Effector CD8-positive, alpha-beta T cell (primary cell): ENCODE results near the gene BABAM1.

Experiments used
- DNase-seq: peaks from one replicate; lab custom pipeline; 2025; lab: John Stamatoyannopoulos, UW

Gene BABAM1

DNA sequence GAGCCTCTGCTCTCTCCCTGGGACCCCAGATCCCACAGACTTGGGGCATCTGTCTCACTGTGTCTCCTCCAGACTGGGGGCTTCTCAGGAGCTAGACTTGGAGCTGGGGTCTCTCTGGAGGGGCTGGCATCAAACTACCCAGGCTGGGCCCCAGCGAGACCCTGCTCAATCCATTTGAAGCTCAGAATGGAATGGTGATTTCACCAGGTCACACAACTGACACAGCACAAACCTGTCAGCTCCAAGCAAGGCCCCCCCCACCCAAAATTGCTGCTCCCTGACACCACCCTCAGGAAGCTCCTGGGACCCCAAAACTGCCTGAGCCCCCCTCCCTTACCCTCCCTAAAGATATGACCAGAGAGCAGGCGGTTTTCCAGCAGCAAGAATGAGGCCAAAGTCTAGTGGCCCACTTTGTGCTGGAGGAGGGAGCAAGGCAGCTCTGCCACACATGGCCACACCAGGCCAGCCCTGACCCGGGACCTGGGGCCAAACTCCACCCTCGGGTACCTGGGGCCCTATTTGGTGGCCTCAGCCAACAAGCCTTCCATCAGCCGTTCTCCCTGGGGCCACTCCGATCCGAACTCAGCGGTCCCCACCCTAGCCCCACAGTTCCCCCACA, 23.9 kb upstream of the BABAM1 start:
- DNase-seq: no peak

DNA sequence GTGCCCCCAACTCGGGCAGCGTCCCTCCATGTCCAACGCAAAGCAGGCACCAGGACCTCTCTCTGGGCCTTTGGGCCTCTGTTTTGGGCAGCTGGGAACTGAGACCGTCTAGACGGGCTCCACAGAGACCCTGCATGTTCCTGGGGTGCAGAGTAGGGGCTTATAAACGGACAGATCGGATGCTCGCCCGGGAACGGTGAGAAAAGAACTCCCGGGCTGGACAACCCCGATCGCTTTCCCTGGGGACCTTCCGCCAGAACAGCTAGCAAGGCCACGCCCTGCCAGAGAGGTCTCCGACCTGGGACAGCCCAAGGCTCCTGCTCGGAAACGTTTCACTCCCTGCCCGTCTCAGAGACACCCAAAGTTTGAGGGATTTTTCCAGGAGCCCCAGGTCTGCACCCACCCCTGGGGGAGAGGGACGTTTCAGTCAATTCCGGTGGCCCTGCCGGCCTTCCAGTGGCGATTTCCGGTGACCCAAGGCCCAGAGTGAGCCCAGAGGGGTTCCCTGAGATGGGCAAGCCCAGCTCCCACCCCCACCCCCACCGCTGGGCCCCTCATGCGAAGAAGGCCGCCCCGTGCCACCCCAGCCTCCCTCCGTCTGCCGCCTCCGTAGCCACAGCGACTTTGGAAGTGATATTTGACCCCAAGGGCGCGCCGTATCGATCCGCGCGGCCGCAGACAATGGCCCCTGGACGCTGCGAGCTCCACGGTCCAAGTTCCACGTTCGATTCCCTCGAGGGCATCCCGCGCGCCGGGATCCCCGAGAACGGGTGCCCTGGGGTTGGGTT, 23.2 kb upstream of the BABAM1 start:
- no peak for DNase-seq

DNA sequence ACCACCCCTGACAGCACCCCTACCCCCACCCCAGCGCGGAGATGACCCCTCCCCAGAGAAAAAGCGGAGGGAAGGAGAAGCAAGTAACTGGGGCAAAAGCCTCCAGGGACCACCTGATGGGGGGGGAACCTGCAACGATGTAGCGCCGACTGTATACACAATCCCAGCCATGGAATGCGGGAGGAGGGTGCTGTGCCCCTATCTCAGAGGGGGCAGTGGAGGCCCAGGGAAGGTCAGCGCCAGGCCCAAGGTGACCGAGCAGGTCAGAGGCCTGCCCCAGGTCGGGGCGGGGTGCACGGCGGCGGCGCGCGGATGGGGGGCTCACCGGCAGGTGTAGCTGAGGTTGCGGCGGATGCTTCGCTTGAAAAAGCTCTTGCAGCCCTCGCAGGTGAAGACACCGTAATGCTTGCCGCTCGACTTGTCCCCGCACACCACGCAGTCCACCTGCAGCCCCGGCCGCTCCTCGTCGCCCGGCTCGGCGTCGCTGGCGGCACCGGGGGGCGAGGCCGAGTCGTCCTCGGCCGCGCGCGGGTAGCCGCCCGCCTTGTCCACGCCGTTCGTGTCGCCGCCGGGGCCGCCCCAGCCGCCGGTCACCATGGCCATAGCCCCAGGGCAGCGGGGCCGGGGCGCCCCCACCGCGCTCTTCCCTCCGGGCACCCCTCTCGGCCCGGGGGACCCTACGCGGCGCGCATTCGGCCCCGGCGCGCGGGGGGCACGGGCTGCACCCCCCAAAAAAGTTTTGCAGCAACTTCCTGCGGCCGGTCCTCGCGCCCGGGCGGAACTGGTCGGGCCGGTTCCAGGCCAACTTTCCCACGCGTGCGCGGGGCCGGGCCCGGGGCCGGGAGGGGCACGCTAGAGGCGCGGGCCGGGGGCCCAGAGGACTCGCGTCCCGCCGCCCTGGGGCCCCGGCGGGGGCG, 22.4 kb upstream of the BABAM1 start:
- no peak for DNase-seq

DNA sequence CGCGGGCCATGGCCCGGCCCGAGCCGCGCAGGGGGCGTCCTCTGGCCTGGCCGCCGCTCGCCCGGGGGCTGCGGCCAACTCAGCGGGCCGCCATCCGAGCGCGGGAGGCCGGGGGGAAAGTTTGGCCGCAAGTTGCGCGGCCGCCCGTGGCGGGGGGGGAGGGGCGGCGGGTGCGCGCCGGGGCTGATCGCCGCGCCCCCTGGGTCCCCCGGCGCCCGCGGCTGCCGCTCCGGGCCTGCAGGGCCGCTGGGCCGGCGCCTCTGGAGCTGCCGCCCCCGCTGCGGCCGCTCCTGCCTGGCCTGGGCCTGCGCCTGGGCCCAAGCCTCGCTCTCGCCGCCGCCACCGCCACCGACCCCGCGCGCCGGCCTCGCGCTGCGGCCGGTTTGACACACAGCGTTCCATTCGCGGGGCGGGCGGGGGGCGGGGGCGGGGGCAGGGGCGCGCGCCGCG, 21.7 kb upstream of the BABAM1 start, which contains the start of gene NR2F6:
NR2F6 (minus strand) TSS at position 385 of the 450 bp plus-strand sequence. CDS start 699 bp downstream, outside the sequence.
- DNase-seq: no peak

DNA sequence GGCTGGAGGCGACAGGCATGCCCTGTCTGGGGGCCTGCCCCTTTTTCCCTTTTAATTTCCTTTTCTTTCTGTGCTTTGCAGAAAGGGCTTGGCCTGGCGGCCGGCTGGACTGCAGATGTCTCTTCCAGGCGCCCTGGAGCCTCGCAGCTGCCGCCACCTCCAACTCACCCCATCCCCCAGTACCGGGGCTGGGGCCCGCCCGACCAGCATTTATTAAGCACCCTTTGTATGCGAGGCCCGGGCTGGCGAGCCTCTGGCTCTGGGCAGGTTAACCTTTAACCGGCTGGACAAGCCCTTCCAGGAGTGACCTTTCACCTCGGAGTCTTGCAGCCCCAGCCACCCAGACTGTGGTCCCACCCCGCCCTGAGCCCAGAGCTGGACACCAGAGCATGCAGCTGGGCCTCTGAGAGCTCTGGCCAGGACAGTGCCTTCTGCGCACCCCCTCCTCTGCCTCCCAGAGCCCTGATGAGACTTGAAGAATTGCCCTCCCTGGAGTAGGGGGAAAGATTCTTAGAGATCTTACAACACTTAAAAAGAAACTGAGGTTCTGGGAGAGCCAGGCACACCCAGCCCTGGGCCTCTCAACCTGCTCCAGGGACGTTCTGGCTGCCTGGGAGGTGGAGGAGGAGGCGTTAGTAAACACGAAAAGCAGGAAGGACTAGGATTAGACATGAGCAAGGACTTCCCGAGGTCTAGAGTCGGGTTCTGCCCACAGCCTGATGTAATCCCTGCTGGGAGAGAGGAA, 20.4 kb upstream of the BABAM1 start:
- DNase-seq: no peak

DNA sequence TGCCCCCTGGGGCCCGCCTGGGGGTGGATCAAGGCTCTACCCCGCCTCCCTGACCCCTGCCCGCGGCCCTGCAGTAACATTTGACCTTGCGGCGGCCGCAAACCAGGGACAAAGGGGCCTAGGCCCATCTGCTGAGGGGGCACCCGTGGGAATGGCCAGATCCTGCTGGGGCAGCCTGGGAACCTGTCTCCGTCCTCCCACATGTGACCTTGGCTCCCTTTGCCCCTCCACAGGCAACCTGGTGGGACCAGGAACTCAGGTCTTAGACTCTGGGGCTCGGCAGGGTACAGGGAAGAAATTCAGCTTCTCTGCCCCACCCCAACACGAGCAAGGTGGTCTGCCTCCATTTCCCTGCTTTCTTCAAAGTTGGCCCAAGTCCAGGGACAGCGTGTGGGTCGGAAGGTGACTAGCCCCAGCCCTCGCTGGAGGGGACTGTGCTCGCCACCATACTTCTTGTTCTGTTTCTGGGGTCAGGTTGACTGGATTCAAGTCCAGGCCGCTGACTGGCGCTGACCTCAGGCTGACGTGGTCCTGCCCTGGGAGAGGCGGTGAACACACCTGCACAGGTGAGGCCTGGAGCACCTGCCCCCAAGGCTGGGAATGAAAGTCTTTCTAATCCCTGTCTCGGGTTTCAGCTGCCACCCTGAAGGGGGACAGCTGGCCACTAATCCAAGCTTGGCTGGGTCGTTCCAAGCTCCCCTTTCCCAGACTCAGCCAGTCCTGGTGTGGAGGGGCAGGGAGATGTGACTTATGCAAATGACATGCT, 19.0 kb upstream of the BABAM1 start:
- no peak for DNase-seq

DNA sequence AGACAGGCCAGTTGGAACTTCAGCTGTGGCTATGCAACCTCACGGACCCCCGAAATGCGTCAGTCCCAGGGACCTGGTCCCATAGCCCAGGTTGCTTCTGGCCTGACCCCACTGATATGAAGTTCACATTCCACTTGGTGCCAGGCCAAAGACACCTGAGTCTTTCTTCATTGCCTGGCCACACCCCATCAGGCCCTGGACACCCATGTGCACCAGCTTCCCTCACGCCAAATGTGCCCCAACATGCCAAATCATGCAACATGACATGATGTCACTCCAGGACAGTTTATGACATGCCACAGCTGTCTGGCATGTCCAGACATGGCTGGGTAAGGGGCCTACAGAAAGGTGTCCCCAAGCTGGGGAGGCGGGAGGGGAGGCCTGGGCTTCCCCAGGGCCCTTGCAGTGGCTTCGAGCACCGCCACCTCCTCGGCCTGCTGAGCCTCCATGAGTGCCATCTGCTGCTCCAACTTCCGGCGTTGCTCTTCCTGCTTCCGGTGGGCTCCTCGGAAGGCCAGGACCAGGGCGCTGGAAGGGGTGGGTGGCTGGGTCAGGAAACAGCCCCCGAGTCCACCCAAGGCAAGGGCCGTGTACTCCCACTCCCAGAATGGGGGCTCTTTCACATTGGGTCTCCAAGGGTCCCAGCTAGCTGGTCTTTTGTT, 17.2 kb upstream of the BABAM1 start:
- no peak for DNase-seq

DNA sequence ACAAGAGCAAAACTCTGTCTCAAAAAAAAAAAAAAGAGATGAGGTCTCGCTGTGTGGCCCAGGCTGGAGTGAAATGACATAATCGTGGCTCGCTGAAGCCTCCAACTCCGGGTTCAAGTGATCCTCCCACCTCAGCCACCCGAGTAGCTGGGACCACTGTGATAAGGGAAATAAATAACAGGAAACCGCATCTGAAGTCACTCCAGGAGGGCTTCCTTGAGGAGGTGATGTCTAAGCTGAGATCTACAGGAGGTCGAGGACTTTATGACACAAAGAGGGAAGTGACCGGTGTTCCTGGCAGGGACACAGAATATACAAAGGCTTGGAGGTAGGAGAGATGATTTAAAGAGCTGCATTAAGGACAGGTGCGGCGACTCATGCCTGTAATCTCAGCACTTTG, 12.6 kb upstream of the BABAM1 start:
- DNase-seq: no peak

DNA sequence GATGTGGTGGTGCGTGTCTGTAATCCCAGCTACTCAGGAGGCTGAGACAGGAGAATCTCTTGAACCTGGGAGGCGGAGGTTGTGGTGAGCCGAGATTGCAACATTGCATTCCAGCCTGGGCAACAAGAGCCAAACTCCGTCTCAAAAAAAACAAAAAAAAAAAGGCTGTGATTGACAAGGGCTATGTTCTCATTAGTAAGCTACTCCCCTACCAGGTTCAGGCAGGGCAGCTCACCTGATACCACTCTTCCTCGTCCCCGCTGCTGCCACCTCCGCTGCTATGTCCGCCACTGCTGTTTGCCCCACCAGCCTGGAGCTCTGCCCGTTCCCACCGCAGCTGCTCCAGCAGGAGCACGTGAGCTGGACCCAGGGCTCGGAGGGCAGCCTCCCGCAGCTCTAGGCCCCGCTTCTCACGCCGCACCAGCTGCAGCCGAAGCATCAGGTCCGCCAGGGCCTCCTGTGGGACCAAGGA, 12.1 kb upstream of the BABAM1 start:
- DNase-seq: no peak

DNA sequence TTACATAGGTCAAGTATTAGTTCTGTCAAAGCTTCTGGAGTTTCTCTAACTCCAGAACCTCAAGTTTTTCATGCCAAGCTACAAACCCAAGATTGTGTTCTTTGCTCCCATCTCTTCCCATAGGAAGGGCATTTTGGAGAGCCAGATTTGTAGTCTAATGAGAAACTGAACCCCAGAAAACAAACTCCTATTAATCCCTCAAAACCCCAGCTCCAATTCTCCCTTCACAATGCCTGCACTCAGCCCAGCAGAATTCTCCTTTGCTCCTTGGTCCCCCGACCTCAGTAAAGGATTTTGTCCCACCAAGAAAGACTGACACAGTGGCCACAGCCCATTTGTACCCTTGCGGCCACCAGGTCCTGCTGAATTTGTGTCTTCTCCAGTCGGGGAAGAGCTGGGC, 11.1 kb upstream of the BABAM1 start:
- no peak for DNase-seq

DNA sequence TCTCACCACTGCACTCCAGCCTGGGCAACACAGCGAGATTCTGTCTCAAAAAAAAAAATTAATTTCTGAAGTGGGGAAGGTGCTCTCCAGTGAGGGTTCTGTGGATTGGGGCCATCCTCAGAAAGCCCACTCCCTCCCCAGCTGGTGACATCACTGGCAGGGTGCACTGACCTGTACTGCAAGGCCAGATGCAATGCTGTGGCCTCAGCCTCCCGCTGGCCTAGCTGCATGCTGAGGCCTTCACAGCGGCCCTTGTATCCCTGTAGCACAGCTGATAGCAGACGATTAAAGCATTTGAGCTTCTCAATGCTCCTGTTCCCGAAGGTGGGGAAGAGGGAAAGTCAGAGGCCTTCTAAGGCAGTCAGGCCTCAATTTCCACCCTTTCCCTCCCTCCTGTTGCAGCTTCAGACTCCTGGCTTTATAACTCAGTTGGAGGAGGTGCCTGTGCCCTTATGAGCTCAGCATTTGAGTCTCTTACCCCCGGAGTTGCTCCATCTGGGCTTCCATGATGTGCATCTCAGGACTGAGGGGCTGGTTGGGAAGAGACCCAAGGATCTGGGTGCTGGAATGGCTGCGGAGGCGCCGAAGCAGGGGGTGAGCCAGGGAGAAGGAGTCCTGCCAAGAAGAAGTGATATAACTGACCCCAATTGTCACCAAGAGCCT, 8.0 kb upstream of the BABAM1 start:
- no peak for DNase-seq

DNA sequence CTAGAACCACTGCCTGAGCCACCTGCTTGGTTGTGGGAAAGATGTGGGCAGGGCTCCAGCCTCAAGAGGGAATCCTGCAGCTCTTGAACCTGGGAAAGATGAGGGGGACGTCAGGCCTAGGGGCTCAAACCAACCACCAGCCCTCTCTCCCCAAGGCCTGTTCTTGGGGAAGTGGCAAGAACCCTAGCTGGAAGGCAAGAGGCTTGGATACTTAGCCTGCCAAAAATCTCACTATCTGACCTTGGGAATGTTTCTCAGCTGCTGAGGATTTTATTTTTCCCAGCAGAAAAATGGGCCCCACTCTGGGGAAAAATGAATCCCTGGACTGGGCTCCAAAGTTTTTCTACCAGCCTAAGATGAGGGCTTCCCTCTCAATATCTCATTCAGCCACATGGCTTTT, 7.3 kb upstream of the BABAM1 start:
- DNase-seq: no peak

DNA sequence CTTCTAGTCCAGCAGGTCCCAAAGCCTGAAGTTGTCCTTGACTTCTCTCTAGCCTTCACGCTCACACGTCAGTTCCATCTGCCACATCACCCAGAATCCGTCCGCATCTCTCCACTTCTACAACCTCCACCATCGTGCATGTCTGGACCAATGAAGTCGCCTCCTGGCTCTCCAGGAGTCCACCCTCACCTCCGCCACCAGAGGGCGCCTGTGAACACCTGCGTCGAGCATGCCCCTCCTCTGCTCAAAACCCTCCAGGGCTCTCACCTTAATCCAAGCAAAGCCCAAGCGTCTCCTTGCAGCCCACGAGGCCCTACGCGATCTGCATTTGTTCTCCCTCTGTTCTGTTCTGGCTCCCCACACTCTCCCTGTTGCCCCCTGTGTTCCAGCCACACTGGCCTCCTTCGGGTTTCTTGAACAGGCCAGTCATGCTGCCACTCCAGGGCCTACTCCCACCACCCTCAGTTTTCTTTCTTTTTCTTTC, 6.4 kb upstream of the BABAM1 start:
- peak; percentile 82 for DNase-seq

DNA sequence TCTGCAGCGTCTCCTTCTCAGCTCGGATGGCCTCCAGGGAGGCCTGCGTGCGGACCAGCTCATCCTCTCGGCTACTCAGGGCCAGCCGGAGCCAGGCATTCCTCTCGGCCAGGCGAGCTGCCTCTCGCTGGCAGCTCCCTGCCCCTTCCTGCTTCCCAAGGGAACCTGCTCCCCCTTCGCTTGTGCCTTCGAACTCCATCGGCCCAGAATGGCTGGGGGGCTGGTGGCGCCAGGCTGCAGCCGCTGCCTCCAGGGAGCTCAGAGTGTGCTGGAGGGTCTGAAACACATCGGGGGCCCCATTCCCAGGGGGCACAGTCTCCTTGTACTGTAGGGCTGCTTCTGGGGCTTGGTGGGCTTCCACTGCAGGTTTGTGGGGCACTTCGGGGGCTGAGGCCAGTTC, 4.7 kb upstream of the BABAM1 start:
- DNase-seq: no peak

DNA sequence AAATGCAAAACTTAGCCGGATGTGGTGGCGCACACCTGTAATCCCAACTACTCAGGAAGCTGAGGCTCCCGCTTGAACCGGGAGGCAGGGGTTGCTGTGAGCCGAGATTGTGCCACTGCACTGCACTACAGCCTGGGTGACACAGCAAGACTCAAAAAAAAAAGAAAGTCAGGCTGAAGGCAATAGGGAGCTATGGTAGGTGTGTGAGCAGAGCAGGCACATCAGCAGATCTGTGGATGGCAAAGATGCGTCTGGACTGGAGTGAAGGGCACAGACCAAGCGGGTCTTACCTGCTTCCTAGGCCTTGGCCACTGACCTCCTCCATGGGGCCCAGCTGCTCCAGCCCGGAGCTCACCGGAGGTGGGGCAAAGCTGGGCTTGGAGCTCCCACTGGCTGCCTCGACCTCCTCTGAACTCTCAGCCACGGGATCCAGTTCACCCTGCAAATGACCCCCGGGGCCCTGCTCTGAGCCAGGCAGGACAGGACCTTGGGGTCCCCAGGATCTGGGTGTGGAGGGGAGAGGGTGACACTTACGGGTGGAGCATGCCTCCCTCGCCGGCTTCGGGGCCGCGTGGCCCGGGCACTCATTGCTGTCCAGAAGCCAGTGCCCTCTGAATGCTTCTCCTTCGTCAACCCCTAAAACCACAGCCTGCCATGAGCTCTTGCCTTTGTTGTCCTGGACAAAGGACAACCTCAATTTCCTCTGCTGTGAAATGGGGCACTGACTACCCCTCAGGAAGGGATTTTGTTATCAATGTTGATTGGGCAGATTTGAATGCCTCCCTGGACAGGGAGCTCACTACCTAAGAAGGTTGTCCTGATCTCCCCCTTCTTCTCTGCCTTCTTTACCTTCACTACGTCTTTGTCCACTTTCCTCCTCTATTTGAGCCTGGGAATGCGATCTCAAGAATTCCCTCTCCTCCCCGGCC, 3.3 kb upstream of the BABAM1 start:
- no peak for DNase-seq

DNA sequence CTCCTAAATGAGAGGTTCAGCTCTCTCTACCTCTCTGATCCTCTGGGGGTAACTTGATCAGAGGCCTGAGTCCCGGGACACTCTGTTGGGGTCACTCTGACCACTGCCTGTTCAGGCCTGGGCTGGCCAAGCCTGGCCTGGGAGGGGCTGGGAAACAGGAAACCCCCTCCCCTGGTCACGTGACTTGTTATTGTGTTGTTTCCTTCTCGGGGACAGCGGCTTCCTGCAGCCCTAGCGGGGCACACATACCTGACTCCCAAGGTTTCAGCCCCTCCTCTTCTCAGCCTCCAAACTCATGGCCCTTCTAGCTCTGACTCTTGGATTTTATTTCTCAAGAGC, 2.6 kb upstream of the BABAM1 start, which contains the start of gene USHBP1:
USHBP1 (minus strand) TSS at position 105 of the 339 bp plus-strand sequence. CDS start 446 bp downstream, outside the sequence.
- no peak for DNase-seq

DNA sequence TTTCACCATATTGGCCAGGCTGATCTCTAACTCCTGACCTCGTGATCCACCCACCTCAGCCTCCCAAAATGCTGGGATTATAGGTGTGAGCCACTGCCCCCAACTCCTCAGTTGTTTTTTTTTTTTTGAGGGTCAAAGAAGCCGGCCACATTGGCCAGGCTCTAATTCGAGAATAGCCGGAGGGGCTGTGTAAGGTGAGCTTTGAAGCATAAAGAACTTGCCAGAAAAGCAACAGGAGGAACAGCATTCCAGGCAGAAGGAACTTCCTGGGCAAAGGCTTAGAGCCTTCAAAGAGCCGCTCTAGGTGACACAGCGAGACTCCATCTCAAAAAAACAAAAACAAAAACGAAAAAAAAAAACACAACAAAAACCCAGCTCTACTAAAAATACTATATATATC, 1.2 kb upstream of the BABAM1 start:
- DNase-seq: no peak

DNA sequence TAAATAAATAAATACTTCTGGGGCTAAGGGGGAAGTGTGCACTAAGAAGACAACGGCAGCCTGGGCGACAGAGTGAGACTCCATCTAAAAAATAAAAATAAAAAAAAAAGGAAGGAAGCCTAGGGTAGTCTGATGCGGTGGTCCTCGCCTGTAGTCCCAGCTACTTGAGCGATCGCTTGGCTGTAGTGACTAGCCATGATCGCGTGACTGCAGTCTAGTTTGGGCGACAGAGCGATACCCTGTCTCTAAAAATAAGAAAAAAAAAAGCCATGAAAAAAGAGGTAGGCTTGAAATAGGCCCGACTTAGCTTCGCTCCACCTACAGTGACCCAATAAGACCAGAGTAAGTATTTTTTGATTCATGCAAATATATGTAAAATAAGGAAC, 661 bp upstream of the BABAM1 start:
- no peak for DNase-seq
